ENCODE data around the gene SFI1.
"Not testable (repeated sequence)": the region's sequence is repeated elsewhere in the genome, so short reads cannot be mapped to it uniquely, and the experiment has no call there.

Gene SFI1

DNA sequence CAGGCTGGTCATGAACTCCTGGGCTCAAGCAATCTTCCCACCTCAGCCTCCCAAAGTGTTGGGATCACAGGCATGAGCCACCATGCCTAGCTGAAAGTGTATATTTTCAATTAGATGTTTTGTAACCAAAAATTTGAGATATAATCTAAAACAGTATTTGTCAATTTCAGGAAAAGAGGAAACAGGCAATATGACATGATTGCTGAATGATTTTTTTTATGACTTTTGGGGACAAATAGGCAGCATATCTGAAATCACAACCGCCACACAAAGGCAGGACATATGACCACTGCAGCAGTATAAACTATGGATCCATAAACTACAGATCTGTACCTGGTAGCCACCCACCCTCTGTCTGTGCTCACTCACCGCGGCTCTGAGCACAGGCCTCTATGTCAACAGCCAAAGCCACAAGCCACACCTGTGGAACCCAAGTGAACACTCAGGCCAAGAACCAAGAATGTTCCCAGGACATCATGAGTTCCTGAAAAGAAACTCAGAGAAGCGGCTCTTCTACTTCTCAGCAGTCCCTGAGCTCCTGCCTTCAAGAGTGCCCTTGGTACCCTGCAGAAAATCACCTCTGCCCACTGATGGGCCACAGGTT, 143.2 kb downstream of the SFI1 start:
- no peak for DNase-seq

DNA sequence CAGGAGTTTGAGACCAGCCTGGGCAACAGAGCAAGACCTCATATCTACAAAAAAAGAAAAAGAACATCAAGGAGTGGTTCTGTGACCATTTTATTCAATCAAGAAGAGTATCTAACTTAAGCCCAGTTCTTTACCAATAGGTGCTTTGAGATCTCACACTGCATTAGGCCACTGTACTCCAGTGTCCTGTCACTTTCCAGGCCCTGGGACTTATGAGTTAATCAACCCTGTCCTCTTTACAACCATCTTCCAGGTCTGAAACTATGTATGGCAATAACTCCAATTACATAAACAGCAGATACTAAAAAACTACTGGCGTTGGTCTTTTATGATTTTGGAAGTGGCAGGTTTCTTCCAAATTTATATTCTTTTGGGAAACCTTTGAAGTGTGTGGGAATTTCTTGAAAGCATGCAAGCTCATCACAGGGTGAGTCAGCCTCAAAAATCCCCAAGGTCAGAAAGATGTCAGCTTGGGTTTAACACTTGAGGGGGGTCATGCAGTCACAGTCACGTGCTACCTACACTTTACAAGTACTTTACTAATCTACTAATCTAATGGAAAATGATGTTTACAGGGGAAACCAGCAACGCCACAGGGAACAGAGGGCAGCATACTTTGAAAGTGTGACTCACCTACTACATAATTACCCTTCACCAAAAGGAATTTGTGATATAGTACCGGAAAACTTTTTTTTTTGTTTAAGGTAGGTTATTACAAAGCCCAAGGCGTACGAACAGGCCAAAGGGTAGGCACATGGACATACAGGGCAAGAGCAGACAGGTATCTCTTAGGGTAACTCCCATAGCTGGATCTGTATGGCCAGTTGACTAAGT, 150.1 kb downstream of the SFI1 start:
- DNase-seq, result no peak

DNA sequence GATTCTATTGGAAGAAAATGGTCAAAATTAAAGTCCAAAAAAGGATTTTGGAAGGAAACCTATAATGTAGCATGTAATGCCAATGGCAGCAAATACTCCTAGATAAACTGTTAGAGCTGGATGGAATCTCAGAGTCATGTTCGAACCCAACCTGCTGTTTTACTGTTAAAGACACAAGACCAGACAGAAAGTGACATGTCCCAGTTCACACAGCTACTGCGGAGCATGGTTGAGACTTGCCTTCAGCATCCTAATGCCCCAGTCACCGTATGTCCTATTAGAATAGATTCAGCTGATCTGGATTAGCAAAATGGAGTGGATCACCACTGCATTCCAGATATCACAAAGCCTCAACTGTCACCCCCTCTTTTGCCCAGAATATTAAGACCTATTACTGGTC, 150.7 kb downstream of the SFI1 start:
- DNase-seq, result no peak

DNA sequence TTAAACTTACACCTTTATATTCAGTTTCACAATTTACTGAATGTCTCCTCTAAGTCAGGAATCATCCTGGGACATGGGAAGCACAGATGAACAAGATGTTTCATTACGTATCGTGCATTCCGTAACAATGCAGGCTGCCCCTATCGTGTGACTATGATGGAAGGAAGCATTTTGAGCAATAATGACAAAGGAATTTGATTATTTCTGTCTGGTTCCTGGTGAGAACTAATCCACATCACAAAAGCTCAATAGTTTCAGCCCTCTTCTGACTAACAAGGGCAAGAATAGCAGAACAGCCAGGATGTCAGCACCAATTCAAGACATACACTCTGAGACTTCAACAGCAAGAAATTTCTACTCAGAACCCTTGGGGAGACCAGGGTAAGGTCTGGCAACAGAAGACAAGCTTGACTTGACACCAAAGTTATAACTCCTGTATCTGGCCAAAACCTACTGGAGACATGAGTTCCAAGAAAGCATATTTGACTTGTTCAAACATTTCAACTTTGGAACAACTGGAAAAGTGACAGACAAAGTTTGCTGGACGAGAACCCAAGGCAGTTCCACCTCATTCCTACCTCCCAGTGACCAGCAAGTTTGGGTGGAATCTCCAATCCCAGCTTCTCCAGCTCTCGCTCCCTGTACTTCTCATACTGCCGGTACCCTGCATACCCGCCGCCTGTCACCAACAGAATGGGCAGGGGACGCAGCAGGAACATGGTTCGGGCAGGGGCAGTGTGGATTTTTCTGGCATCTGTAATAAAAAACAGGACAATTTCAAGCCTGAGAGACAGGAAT, 151.4 kb downstream of the SFI1 start:
- no peak for DNase-seq

DNA sequence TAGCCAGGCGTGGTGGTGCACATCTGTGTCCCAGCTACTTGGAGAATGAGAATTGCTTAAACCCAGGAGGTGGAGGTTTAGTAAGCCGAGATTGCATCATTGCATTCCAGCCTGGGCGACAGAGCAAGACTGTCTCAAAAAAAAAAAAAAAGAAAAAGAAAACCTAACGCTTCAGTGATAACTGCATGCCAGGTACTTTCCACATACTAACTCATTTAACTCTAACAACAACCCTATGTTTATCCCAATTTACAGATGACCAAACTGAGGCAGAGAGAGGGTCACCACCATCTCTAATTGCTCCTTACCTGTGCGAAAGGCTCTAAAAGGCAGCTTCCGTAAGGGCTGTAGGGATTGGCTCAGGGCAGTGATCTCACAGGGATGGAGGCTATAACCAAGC, 154.1 kb downstream of the SFI1 start:
- DNase-seq, result no peak

DNA sequence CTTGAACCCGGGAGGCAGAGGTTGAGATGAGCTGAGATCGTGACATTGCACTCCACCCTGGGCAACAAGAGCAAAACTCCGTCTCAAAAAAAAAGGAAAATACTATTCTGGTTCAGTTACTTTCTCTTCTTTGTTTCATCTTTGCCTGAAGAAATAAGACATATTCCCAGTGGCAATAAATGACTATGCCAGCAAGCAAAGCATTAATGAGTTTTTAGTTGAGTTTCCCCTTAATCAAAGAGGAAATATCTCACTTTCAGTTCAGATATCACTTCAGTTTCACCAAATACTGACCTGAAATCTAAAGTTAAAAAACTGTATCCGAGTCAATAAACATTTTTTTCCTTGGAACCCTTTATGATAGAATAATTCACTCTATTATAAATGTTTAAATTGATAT, 155.3 kb downstream of the SFI1 start:
- DNase-seq, result no peak

DNA sequence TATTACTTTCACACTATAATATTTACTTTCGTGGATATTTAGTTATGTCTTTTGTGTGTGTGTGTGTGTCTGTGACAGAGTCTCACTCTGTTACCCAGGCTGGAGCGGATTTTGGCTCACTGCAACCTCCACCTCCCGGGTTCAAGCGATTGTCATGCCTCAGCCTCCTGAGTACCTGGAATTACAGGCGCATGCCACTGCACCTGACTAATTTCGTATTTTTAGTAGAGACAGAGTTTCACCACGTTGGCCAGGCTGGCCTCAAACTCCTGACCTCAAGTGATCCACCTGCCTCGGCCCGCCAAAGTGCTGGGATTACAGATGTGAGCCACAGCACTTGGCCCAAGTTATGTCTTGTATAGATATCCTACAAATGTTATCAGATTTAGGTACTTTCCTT, 155.8 kb downstream of the SFI1 start:
- no peak for DNase-seq

DNA sequence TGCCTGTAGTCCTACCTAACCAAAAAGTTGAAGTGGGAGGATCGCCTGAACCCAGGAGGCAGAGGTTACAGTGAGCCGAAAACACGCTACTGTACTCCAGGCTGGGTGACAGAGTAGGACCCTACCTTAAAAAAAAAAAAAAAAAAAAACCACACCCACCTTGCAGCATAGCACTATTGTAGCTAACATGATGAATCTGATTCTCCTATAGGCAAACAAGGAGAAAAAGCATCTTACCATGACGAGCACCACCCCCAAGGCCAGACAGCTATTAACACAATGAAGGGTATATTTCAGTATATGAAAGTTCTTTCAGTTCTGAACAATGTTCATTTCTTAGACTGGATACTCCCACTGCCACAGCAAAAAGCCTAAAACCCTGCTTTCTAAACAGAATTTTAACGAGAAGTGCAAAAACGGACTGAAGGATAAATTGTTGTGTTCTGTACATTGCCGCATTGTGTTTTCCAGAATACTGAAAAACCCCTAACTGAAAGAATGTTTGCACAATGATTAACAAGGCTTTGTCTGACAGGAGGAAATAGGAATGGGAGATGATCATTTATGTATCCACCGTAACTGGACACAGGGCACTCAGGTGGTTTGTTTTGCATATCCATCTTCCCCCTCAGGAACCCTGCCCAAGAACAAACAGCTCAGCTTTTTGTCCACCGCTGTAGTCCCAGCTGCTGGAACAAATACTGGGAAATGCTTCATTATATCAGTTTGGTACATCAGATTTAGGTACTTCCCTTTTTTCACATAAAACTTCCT, 156.8 kb downstream of the SFI1 start:
- no peak for DNase-seq

DNA sequence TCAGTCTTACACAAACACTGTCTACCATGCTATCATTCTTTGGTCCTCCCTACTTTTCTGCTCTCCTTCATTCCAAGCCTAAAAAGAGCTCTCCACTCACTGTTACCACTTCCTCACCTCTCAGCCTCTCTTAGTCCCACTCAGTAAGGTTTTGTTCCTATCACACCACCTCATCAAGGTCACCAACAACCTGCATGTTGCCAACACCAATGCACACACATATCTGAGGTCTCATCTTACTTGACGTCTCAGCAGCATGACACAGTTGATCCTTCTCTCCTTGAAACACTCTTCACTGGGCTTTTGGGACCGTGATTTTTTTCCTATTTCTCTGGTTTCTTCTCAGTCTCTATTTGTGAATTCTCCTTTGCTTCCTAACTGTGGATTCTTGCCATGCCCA, 157.6 kb downstream of the SFI1 start:
- DNase-seq, result no peak

DNA sequence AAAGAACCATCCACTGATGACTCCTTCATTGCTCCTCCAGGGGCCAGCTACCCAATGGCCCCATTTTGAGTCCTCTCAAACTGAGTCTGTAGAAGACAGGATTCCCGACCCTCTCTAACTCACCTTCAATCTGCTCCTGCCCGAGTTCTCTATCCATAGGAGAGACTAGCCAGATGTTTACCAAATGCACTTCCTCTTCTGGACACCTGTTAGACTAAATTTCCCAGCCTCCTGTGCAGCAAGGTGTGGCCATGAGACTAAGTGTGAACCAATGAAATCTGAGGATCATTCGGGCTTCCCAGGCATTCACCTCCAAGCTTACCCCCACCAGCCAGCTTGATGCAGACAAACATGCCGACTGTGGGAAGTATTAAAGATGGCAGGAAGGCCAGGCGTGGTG, 158.1 kb downstream of the SFI1 start:
- DNase-seq, result no peak

DNA sequence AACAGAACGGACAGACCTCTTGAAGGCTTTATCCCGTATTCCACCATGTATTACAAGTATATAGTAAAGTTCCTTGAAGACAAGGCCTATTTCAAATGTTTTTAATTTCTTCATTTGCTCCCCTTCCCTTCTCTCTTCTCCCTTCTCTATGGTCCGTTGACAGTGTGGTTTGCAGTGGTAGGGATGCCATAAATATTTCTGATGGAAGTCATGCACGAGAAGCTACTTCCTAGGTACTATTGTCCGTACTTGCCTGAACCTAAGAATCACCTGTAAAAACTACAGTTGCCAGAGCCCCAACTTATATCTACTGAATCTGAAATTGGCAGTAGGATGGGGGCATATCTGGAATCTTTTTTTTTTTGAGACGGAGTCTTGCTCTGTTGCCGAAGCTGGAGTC, 162.9 kb downstream of the SFI1 start:
- DNase-seq, result no peak

DNA sequence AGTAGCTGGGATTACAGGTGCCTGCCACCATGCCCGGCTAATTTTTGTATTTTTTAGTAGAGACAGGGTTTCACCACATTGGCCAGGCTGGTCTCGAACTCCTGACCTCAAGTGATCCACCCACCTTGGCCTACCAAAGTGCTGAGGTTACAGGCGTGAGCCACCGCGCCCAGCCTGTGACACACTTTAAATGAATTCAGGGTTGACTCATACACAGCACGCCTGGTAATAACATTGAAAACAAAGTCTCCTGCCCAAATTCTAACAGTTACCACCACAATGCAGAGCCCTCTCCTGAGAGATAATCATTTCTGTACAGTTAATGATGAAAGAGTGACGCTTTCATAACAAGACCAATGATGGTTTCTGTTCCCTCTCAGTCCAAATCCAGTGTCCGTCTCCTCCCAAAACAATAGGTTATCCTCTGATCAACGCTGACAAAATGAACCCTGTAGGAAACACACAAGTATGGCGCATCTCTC, 164.6 kb downstream of the SFI1 start:
- DNase-seq, result not testable (repeated sequence)

DNA sequence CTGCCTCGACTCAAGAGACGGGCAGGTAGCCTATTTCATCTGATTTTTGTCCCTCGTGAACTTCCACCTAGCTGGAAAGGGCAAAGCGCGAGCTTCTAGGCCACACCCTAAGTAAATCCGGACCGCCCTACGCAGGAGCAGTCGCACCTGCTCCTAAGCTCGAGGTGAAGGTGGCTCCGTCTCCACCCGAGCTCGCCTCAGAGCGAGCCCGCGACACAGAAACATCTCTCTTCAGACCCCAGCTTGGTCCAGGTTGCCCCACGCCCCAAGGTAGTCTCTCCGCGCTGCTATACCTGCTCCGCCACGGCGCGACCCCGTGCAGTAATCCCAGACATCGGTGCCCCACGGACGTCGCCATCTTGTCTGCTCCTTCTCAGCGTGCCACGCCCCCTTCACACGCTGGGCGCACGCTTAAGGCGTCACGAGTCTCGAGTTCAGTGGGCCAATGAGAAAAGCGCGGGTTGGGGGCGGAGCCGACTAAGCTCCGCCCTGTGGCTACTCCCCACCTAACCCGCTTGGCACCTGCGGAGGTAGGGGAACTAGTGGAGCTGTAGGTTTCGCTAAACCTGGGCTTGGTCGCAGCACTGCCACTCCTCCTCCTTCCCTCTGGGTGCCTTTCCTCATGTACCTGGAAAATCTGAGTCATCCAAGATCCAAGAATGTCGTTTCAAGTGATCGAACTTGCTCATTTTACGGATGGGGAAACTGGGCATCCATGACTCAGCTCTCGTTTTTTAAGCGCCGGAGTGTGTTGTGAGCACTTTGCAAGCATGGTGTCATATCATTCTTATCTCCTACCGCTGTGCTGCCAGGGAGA, 165.7 kb downstream of the SFI1 start, which contains the start of gene PISD:
Gene PISD (minus strand): TSS at position 365 of the 817 bp plus-strand sequence. CDS start 7 bp downstream, at position 358.
- DNase-seq, result peak; percentile 92

DNA sequence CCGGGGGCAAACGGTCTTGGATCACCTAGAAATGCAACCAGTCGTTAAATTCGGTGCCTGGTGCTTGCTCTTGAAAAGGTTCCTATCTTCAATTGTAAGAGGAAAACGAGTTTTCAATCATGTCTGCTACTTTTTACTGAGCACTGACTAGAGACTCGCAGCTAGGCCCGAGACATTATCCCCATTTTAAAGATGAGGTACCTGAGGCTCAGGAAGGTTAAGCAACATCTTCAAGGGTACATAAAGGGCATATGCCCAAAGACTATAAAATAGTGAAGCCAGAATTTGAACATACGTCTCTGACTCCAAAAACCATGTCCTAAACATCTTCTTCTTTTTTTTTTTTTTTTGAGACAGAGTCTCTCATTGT, 166.3 kb downstream of the SFI1 start:
- no peak for DNase-seq

Measured in NCI-H1694 (cell line).